Body of pancreas (tissue), 4 donors: ENCODE results near the gene CLASP1.

Experiments used
- CTCF ChIP-seq, 7 experiments: fragments of 450-650 bp in 4 of 7; fragments of 200-600 bp in 3 of 7; sonication (generic) in 3 of 7; IDR thresholded peaks; one replicate each; pipeline ENCODE4 v1.5.1; 2016 to 2019; ENCODE audit warnings: antibody characterized with exemption in 7 of 7
- POLR2A ChIP-seq, 3 donors: fragments of 450-650 bp; IDR thresholded peaks; one replicate each; pipeline ENCODE4 v1.6.1; 2016; ENCODE audit warnings: antibody characterized with exemption in 3 of 3, mild to moderate bottlenecking in 2 of 3

GRCh38 chr2:121420486-121420885 is 228.8 kb downstream of the CLASP1 start:
- TF ChIP-seq CTCF (IDR thresholded peaks at IDR 0.05) (no peak), POLR2A (IDR thresholded peaks at IDR 0.05) (no peak)
